GM12872 (cell line): ENCODE data around the gene LIPE.

Experiments used
- CTCF ChIP-seq: IDR thresholded peaks from 3 replicates; pipeline ENCODE4 v1.5.1; 2011; ENCODE audit warnings: low read depth, mild to moderate bottlenecking, low read length, moderate library complexity; ENCODE audit not compliant: insufficient read depth

The LIPE gene

GRCh38 chr19:42440357-42441048, 13.3 kb upstream of the LIPE start:
- TF ChIP-seq CTCF = peak; percentile 96

- no peak for TF ChIP-seq CTCF
Measured at GRCh38 chr19:42436006-42436405, 8.8 kb upstream of the LIPE start.

GRCh38 chr19:42435316-42435715, 8.1 kb upstream of the LIPE start:
- TF ChIP-seq CTCF = no peak

GRCh38 chr19:42433503-42434260, 6.5 kb upstream of the LIPE start:
- peak; percentile 94 for TF ChIP-seq CTCF

GRCh38 chr19:42431486-42431885, 4.3 kb upstream of the LIPE start:
- no peak for TF ChIP-seq CTCF

GRCh38 chr19:42428676-42429075, 1.5 kb upstream of the LIPE start:
- TF ChIP-seq CTCF = no peak

- no peak for TF ChIP-seq CTCF
Measured at GRCh38 chr19:42426643-42427042, 545 bp downstream of the LIPE start.
